GM23338 (cell line): Measurements from ENCODE around the gene WDR35. TPM values are rescaled to one million over a fixed set of nuclear protein-coding genes. Genes with fewer than 3 reads are reported as not detected.

Source experiments
- ATAC-seq: fragments of 200-7000 bp; cut with Tn5 transposase; 3 replicates; pipeline ENCODE4 v1.9.1; 2020
- DNase-seq: peaks from one replicate; pipeline ENCODE4 v3.0.0-alpha.2; 2015; ENCODE audit warnings: low spot score
- H2AFZ ChIP-seq: fragments of 200-600 bp; sonication (generic); 2 replicates; pipeline ENCODE4 v1.8.0; 2016; ENCODE audit warnings: antibody characterized with exemption, mild to moderate bottlenecking, moderate library complexity
- H3F3A ChIP-seq: fragments of 200-600 bp; sonication (generic); replicated peaks from 2 replicates; pipeline ENCODE4 v1.8.0; 2017; ENCODE audit warnings: antibody characterized with exemption, mixed run types, low read depth
- H3K27ac ChIP-seq: fragments of 200-600 bp; sonication (generic); 2 replicates; pipeline ENCODE4 v1.6.1; 2016; ENCODE audit warnings: low read depth
- H3K27me3 ChIP-seq: fragments of 200-600 bp; sonication (generic); 2 replicates; pipeline ENCODE4 v1.8.0; 2016; ENCODE audit warnings: mild to moderate bottlenecking, mixed run types, moderate library complexity; ENCODE audit not compliant: insufficient read depth
- H3K36me3 ChIP-seq: fragments of 200-600 bp; sonication (generic); 2 replicates; pipeline ENCODE4 v1.8.0; 2016; ENCODE audit warnings: mild to moderate bottlenecking; ENCODE audit not compliant: insufficient read depth
- H3K4me1 ChIP-seq: fragments of 200-600 bp; sonication (generic); 2 replicates; pipeline ENCODE4 v1.8.0; 2016; ENCODE audit warnings: mild to moderate bottlenecking, moderate library complexity; ENCODE audit not compliant: insufficient read depth
- H3K4me2 ChIP-seq: fragments of 200-600 bp; sonication (generic); 2 replicates; pipeline ENCODE4 v1.7.1; 2017; ENCODE audit warnings: mixed run types
- H3K4me3 ChIP-seq: fragments of 200-600 bp; sonication (generic); 2 replicates; pipeline ENCODE4 v1.6.1; 2016; ENCODE audit warnings: mixed run types
- H3K79me2 ChIP-seq: fragments of 200-600 bp; sonication (generic); replicated peaks from 2 replicates; pipeline ENCODE4 v1.8.0; 2017; ENCODE audit warnings: mild to moderate bottlenecking; ENCODE audit not compliant: insufficient read depth
- H3K9me2 ChIP-seq: fragments of 200-600 bp; sonication (generic); 2 replicates; pipeline ENCODE4 v1.8.0; 2017; ENCODE audit not compliant: insufficient read depth
- H4K20me1 ChIP-seq: fragments of 200-600 bp; sonication (generic); replicated peaks from 2 replicates; pipeline ENCODE4 v1.8.0; 2017; ENCODE audit warnings: mild to moderate bottlenecking; ENCODE audit not compliant: insufficient read depth
- H3K27ac Mint-ChIP-seq: 2 replicates; pipeline ENCODE4 v1.8.0; 2020; ENCODE audit warnings: inconsistent platforms, mild to moderate bottlenecking, moderate library complexity, mixed read lengths
- H3K27me3 Mint-ChIP-seq: 3 replicates; pipeline ENCODE4 v1.8.0; 2022; ENCODE audit warnings: low read depth, mild to moderate bottlenecking, moderate library complexity, mixed read lengths, inconsistent platforms; ENCODE audit not compliant: insufficient read depth, poor library complexity
- H3K36me3 Mint-ChIP-seq: 3 replicates; pipeline ENCODE4 v1.8.0; 2021; ENCODE audit warnings: low read depth, mild to moderate bottlenecking, inconsistent platforms, moderate library complexity, mixed read lengths
- H3K4me1 Mint-ChIP-seq: 3 replicates; pipeline ENCODE4 v1.8.0; 2020; ENCODE audit warnings: mild to moderate bottlenecking, inconsistent platforms, mixed read lengths
- H3K4me3 Mint-ChIP-seq: 3 replicates; pipeline ENCODE4 v1.8.0; 2021; ENCODE audit warnings: moderate library complexity, mild to moderate bottlenecking, inconsistent platforms, mixed read lengths
- H3K9me3 Mint-ChIP-seq: 3 replicates; pipeline ENCODE4 v1.8.0; 2020; ENCODE audit warnings: moderate library complexity, mild to moderate bottlenecking, inconsistent platforms, mixed read lengths
- CREB1 ChIP-seq: fragments of 250-450 bp; sonication (Bioruptor Pico); IDR thresholded peaks from 2 replicates; pipeline ENCODE4 v1.5.0; 2020; ENCODE audit warnings: low read depth, mild to moderate bottlenecking, moderate library complexity
- CTCF ChIP-seq, 2 experiments: fragments of 200-600 bp in 1 of 2; sonication (generic) in 1 of 2; conservative IDR thresholded peaks; 2 replicates each; pipeline versions ENCODE4 v1.5.1 to v1.6.1; 2016 to 2017; ENCODE audit warnings: antibody characterized with exemption in 2 of 2, low read depth in 2 of 2, mild to moderate bottlenecking in 2 of 2, moderate library complexity in 1 of 2
- ETS1 ChIP-seq: IDR thresholded peaks from 2 replicates; pipeline ENCODE4 v1.6.1; 2016; ENCODE audit warnings: antibody characterized with exemption
- EZH2 ChIP-seq: fragments of 200-600 bp; sonication (generic); IDR thresholded peaks from one replicate; pipeline ENCODE4 v1.8.0; 2017; ENCODE audit warnings: antibody characterized with exemption, mild to moderate bottlenecking, low read depth; ENCODE audit not compliant: unreplicated experiment
- EZH2phosphoT487 ChIP-seq: fragments of 200-600 bp; sonication (generic); IDR thresholded peaks from one replicate; pipeline ENCODE4 v1.8.1; 2018; ENCODE audit warnings: antibody characterized with exemption; ENCODE audit not compliant: unreplicated experiment
- JUNB ChIP-seq: IDR thresholded peaks from one replicate; pipeline ENCODE4 v1.6.1; 2016; ENCODE audit warnings: antibody characterized with exemption; ENCODE audit not compliant: unreplicated experiment
- NANOG ChIP-seq: IDR thresholded peaks from 2 replicates; pipeline ENCODE4 v1.6.1; 2016; ENCODE audit warnings: antibody characterized with exemption, borderline replicate concordance
- POLR2AphosphoS5 ChIP-seq: IDR thresholded peaks from 2 replicates; pipeline ENCODE4 v1.6.1; 2016; ENCODE audit warnings: antibody characterized with exemption, low read depth
- REST ChIP-seq: IDR thresholded peaks from one replicate; pipeline ENCODE4 v1.6.1; 2018; ENCODE audit warnings: antibody characterized with exemption; ENCODE audit not compliant: unreplicated experiment
- STAT1 ChIP-seq: IDR thresholded peaks from one replicate; pipeline ENCODE4 v1.6.1; 2016; ENCODE audit warnings: antibody characterized with exemption; ENCODE audit not compliant: unreplicated experiment
- ZNF114 ChIP-seq: fragments of 250-450 bp; sonication (Bioruptor Pico); IDR thresholded peaks from 2 replicates; pipeline ENCODE4 v1.5.0; 2020; ENCODE audit warnings: mild to moderate bottlenecking, moderate library complexity
- ZNF331 ChIP-seq: fragments of 250-450 bp; sonication (Bioruptor Pico); IDR thresholded peaks from 2 replicates; pipeline ENCODE4 v1.5.0; 2020; ENCODE audit warnings: low read depth, mild to moderate bottlenecking, moderate library complexity
- ZNF462 ChIP-seq: fragments of 250-450 bp; sonication (Bioruptor Pico); IDR thresholded peaks from 2 replicates; pipeline ENCODE4 v1.5.0; 2020; ENCODE audit warnings: mild to moderate bottlenecking, moderate library complexity
- polyA plus RNA-seq: library from polyadenylated mRNA; unstranded; fragments of >200 nt; fragmentation: Nextera tagmentation; extraction: Ambion mirVana; gene quantifications from 2 replicates; pipeline ENCODE4 v1.2.1, GENCODE V29; 2016
- total RNA-seq: library from RNA; depleted of rRNA; stranded (reverse); fragments of >200 nt; shearing (Covaris generic); gene quantifications from 2 replicates; pipeline ENCODE4 v1.2.3, GENCODE V29; 2014

Gene WDR35
- total and polyA plus RNA-seq, 2 experiments from 2014 or later: 5.3 to 20.0 TPM

- Histone ChIP-seq H2AFZ (no peak overlapping the region), H4K20me1 (no peaks in the 10 kb centered on the region), H3K27me3 (peaks cover 2% of the 10 kb centered on the region; the same call in 1 of the 2 replicates), H3K9me2 (no peaks in the 10 kb centered on the region), H3K4me2 (no peak overlapping the region), H3K36me3 (no peaks in the 10 kb centered on the region), H3K79me2 (no peaks in the 10 kb centered on the region), H3K4me1 (peaks cover 3% of the 10 kb centered on the region; the same call in 1 of the 2 replicates), H3F3A (no peaks in the 10 kb centered on the region), H3K4me3 (no peak overlapping the region), H3K27ac (no peak overlapping the region)
- peaks cover 2% of the 10 kb centered on the region for H3K27me3 Mint-ChIP-seq
- H3K4me3 Mint-ChIP-seq: no peak overlapping the region
- no peak overlapping the region for H3K27ac Mint-ChIP-seq
- ATAC-seq: no peak
- no peaks in the 10 kb centered on the region for H3K9me3 Mint-ChIP-seq
- no peaks in the 10 kb centered on the region for H3K36me3 Mint-ChIP-seq
- no peak for DNase-seq
- no peaks in the 10 kb centered on the region for H3K4me1 Mint-ChIP-seq
- no peak for TF ChIP-seq ETS1
- no peak for TF ChIP-seq EZH2phosphoT487
- TF ChIP-seq EZH2: no peak
- no peak for TF ChIP-seq CREB1
- no peak for TF ChIP-seq NANOG
- no peak for TF ChIP-seq REST
- no peak for TF ChIP-seq STAT1
- no peak for TF ChIP-seq JUNB
- no peak for TF ChIP-seq CTCF (conservative IDR thresholded peaks at IDR 0.05; ENCODE audit: low read depth in 2 of 2)
- no peak for TF ChIP-seq ZNF331 (CRISPR knock-in tag)
- TF ChIP-seq POLR2AphosphoS5: no peak
- TF ChIP-seq ZNF462 (CRISPR knock-in tag): no peak
- no peak for TF ChIP-seq ZNF114 (CRISPR knock-in tag)
Measured at GRCh38 chr2:20005067-20005627, 15.2 kb upstream of the WDR35 start.
